ENCODE data around the gene PLCB3.

The PLCB3 gene

DNA sequence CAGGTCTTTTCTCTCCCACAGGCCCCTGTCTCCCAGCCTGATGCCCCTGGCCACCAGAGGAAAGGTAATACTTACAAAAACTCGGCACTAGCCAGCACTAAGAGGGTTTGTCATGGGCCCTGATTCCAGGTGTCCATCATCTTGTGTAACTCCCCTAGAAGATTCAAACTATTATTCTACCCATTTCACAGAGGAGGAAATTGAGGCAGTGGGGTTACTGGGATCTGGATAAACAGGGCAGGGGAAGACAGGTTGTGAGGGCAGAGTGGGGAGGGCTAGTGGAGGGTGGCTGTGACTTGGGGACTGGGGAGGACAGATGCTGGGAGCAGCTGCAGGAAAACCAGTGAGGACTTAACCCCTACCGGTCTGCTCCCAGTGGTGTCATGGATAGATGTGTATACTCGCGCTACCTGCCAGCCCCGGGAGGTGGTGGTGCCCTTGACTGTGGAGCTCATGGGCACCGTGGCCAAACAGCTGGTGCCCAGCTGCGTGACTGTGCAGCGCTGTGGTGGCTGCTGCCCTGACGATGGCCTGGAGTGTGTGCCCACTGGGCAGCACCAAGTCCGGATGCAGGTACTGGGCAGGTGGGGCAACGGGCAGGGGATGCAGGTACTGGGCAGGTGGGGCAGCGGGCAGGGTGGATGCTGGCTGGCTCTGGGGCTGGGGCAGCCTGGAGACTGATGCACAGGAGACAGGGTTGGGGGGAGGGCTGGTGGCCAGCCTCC lies 15.7 kb upstream of the PLCB3 start:
- peak overlapping the region; percentile 92 for H3K4me3 ChIP-seq (ENCODE audit: low read depth, low read length)
- no peak for DNase-seq (ENCODE audit: low read depth)
- TF ChIP-seq, protein P1, sequence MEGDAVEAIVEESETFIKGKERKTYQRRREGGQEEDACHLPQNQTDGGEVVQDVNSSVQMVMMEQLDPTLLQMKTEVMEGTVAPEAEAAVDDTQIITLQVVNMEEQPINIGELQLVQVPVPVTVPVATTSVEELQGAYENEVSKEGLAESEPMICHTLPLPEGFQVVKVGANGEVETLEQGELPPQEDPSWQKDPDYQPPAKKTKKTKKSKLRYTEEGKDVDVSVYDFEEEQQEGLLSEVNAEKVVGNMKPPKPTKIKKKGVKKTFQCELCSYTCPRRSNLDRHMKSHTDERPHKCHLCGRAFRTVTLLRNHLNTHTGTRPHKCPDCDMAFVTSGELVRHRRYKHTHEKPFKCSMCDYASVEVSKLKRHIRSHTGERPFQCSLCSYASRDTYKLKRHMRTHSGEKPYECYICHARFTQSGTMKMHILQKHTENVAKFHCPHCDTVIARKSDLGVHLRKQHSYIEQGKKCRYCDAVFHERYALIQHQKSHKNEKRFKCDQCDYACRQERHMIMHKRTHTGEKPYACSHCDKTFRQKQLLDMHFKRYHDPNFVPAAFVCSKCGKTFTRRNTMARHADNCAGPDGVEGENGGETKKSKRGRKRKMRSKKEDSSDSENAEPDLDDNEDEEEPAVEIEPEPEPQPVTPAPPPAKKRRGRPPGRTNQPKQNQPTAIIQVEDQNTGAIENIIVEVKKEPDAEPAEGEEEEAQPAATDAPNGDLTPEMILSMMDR (IDR thresholded peaks at IDR 0.05; ENCODE audit: insufficient read depth, low read depth, low read length, missing control alignments) = no peak

DNA sequence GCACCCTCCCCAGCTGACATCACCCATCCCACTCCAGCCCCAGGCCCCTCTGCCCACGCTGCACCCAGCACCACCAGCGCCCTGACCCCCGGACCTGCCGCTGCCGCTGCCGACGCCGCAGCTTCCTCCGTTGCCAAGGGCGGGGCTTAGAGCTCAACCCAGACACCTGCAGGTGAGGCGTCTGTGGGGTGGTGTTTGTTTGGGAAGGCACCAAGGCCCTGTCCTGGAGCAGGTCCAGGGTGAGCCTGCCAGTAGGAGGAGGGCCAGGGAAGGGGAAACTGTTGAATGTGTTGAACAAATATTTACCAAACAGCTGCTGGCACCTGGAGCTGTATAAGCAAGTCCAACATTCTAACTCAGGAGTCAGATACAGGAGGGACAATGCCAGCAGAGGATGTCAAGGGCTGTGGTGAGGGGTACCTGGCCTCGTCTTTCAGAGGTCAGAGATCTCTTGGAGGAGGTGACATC lies 13.8 kb upstream of the PLCB3 start:
- no peak overlapping the region for H3K4me3 ChIP-seq (ENCODE audit: low read depth, low read length)
- TF ChIP-seq, protein P1 (IDR thresholded peaks at IDR 0.05; ENCODE audit: insufficient read depth, low read depth, low read length, missing control alignments) = no peak
- DNase-seq (ENCODE audit: low read depth) = no peak

DNA sequence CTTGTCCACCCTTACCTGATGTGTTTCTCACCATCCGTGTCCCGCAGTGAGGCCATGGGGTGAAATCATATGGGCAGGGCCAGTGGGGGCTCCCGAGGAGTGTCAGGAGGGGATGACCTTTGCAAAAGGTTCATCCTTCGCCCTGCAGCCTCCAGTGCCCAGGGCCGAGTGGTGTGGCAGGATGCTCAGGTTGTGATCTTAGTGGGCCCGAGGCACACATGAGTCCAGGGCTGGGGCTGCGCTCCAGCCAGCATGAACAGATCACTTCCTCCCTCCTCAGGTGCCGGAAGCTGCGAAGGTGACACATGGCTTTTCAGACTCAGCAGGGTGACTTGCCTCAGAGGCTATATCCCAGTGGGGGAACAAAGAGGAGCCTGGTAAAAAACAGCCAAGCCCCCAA lies 13.3 kb upstream of the PLCB3 start:
- TF ChIP-seq, protein P1 (IDR thresholded peaks at IDR 0.05; ENCODE audit: insufficient read depth, low read depth, low read length, missing control alignments) = no peak
- peak; percentile 87 for DNase-seq (ENCODE audit: low read depth)
- no peak overlapping the region for H3K4me3 ChIP-seq (ENCODE audit: low read depth, low read length)

DNA sequence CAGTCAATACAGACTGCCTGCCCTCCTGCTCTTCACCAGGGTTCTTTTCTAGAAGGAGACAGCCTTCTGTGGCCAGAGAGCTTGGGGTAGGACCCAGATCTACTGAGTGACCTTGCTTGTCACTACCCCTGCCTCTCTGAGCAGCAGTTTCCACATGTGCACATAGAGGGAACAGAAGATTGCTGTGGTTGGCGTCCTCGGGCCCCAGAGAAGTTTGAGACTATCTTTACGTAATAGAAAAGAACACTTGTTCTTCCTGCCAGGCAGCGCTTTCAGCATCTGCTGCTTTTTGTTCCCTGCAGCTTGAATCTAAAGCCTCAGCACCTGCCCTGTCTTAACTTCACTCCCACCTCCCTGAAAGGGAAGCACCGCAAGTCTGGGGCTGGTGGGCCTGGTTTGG lies 12.3 kb upstream of the PLCB3 start:
- TF ChIP-seq, protein P1 (IDR thresholded peaks at IDR 0.05; ENCODE audit: insufficient read depth, low read depth, low read length, missing control alignments) = no peak
- peak; percentile 40 for DNase-seq (ENCODE audit: low read depth)
- peak overlapping the region; percentile 16 for H3K4me3 ChIP-seq (ENCODE audit: low read depth, low read length)

DNA sequence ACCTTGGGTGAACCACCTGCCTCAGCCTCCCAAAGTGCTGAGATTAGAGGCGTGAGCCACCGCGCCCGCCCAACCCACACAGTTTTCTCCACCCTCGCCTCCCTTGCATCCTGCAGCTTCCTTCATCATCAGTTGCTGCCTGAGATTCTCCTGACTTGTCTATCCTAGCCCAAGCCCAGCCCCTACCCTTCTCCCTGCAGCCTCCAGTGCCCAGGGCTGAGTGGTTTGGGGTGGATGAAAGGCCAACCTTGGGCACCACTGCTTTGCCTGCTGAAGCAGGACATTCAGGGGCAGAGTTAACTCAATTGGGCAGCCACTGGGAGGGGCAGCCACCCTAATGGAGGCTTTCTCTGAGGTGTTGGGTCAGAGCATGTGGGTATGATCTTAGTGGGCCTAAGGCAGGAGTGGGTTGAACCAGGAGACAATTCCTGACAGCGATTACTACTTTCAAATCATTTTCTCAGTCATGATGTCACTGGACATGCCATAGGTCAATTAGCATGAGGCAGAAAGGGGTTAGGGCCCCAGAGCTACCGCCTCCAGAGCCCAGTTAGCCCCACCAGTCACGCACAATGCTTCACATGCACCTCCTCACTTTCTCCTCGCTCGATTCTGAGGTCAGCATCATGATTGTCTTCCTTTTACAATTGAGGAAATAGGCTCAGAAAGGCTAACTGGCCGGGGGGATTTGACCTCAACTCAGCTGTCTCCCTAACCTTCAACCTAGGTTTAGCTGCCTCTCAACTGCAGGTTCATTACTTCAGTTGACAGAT lies 11.5 kb upstream of the PLCB3 start:
- TF ChIP-seq, protein P1 (IDR thresholded peaks at IDR 0.05; ENCODE audit: insufficient read depth, low read depth, low read length, missing control alignments) = no peak
- peak overlapping the region; percentile 76 for H3K4me3 ChIP-seq (ENCODE audit: low read depth, low read length)
- peak; percentile 92 for DNase-seq (ENCODE audit: low read depth)

DNA sequence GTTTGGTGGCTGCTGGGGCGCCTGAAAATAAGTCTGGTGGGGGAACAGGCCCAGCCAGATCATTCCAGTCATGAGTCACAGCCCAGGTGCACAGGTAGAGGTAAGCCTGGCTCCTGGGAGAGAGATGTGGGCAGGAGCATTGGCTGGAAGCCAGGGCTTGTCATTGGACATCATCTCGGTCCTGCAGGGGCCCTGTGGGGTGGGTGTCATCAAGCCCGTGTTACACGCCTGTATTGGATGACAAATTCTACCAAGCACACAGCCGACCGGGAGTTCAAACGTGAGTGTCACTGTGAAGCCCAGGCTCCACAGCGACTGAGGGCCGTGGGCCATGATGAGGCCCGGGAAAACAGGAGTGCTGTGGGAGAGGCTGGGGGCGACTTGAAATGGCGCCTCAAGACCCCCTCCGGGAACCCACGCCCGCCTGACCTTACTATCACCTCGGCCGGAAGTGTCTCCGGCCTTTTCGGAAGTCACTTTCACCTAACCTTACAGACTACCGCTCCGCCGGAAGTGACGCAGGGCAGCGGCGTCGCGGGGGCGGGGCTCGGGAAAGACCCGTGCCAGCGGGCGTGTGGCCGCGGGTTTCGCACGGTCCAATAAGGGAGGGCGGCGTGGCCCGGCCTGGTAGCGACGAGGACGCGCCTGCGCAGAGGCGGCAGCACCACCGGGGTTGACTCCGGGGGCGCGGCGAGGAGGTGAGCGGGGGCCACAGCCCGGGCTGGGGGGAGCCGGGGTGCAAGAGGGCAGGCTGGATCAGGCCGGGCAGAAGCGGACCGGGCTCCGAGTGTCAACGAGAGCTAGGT lies 10.7 kb upstream of the PLCB3 start, which contains the start of gene FKBP2:
Gene FKBP2, plus strand, starts transcription at position 661 of the 806 bp plus-strand sequence. CDS start 1,293 bp downstream, outside the sequence.
- peak within 1 kb of the TSS; percentile 89 for H3K4me3 ChIP-seq (ENCODE audit: low read depth, low read length)
- TF ChIP-seq, protein P1 (IDR thresholded peaks at IDR 0.05; ENCODE audit: insufficient read depth, low read depth, low read length, missing control alignments) = no peak
- peak; percentile 99 for DNase-seq (ENCODE audit: low read depth)
